Measurements from ENCODE around the gene PBX2. TPM values are rescaled to one million over a fixed set of nuclear protein-coding genes. Genes with fewer than 3 reads are reported as not detected.

The PBX2 gene
- total RNA-seq, 1 experiment from 2014 or later = 176 TPM

GRCh38 chr6:32198345-32198696 is 8.3 kb upstream of the PBX2 start:
- no peak overlapping the region for H3K27ac ChIP-seq (ENCODE audit: insufficient read length, low read depth, low read length)

More at GRCh38 chr6:32198345-32198696, 8.3 kb upstream of the PBX2 start:
- Mint-ChIP-seq H3K27me3 (ENCODE audit: low read depth) (no peaks in the 10 kb centered on the region), H3K9me3 (no peaks in the 10 kb centered on the region), H3K4me1 (peaks cover 23 to 26% of the 10 kb centered on the region in 2 experiments), H3K27ac (no peak overlapping the region), H3K4me3 (no peak overlapping the region; a peak in 1 of 5 replicates), H3K36me3 (ENCODE audit: insufficient read depth in 1 of 3, low read depth in 3 of 3) (no peaks in the 10 kb centered on the region)
- H4K8ac ChIP-seq (replicated peaks; ENCODE audit: insufficient read length, low read depth, low read length) = no peak overlapping the region
- H3K14ac ChIP-seq (ENCODE audit: insufficient read depth, low read length) = no peak overlapping the region
- no peaks in the 10 kb centered on the region for H3K79me1 ChIP-seq (ENCODE audit: insufficient read depth, low read depth, low read length, poor library complexity, severe bottlenecking)
- H4K5ac ChIP-seq (ENCODE audit: insufficient read length, low read depth, low read length) = no peak overlapping the region
- no peak overlapping the region for H2AFZ ChIP-seq (ENCODE audit: low read length)
- H3K56ac ChIP-seq (ENCODE audit: insufficient read length, low read depth, low read length) = no peak overlapping the region
- H3K4ac ChIP-seq (ENCODE audit: low read depth, low read length) = no peak overlapping the region
- DNase-seq = no peak
- H3K4me2 ChIP-seq (ENCODE audit: insufficient read depth, insufficient read length, low read length) = no peak overlapping the region
- H3K18ac ChIP-seq (ENCODE audit: insufficient read length, low read depth, low read length) = no peak overlapping the region
- H2BK15ac ChIP-seq (ENCODE audit: low read depth, low read length) = no peak overlapping the region
- no peak overlapping the region for H4K91ac ChIP-seq (ENCODE audit: insufficient read length, low read depth, low read length)
- no peak overlapping the region for H2BK5ac ChIP-seq (ENCODE audit: insufficient read length, low read length)
- H2BK12ac ChIP-seq (ENCODE audit: insufficient read length, low read depth, low read length) = no peak overlapping the region
- H2AK5ac ChIP-seq (ENCODE audit: insufficient read length, low read length) = no peak overlapping the region
- no peak overlapping the region for H3K9ac ChIP-seq (ENCODE audit: extremely low read depth, insufficient read length, low read length)
- no CpG with 5 or more reads among the region's 3 CpGs for WGBS (ENCODE audit: extremely low coverage, insufficient read length, low lambda C conversion rate)
- peaks cover 3% of the 10 kb centered on the region for H3K4me1 ChIP-seq (ENCODE audit: insufficient read depth, low read length)
- TF ChIP-seq CTCF (conservative IDR thresholded peaks at IDR 0.05) = no peak
- no peaks in the 10 kb centered on the region for H3K79me2 ChIP-seq (ENCODE audit: insufficient read depth, low read length)
- H2BK120ac ChIP-seq (ENCODE audit: low read depth, low read length, poor library complexity, severe bottlenecking) = no peak overlapping the region
- no peak overlapping the region for H3K23ac ChIP-seq (ENCODE audit: insufficient read length, low read depth, low read length)
- H3K27me3 ChIP-seq (ENCODE audit: insufficient read depth, low read length) = no peaks in the 10 kb centered on the region
- H3K9me3 ChIP-seq (ENCODE audit: control insufficient read depth, low read depth, low read length) = no peaks in the 10 kb centered on the region
- H3K23me2 ChIP-seq (ENCODE audit: insufficient read length, low read depth, low read length, poor library complexity, severe bottlenecking) = peaks cover 9% of the 10 kb centered on the region
- H2BK20ac ChIP-seq (ENCODE audit: low read depth, low read length, poor library complexity, severe bottlenecking) = no peak overlapping the region
- no peaks in the 10 kb centered on the region for H4K20me1 ChIP-seq (ENCODE audit: control insufficient read depth, insufficient read depth, insufficient read length)
- no peak overlapping the region for H3T11ph ChIP-seq (ENCODE audit: low read length)
